OCI-LY7 (cell line): ENCODE results near the gene AGBL4. TPM values are rescaled to one million over a fixed set of nuclear protein-coding genes. Genes with fewer than 3 reads are reported as not detected.

Experiments
- BruUV-seq: library from RNA; stranded (reverse); fragments of 400-500 nt; replicated peaks from 2 replicates; lab custom pipeline; 2021; lab: Mats Ljungman, UMichigan
- CTCF ChIA-PET: fragments of 300-600 bp; sonication (Branson Sonifier 250); formaldehyde crosslinking; loops from one replicate; lab custom pipeline; 2022; ENCODE audit warnings: antibody characterized with exemption; ENCODE audit not compliant: unreplicated experiment; lab: Charles Lee
- POLR2A ChIA-PET: fragments of 300-600 bp; sonication (Branson Sonifier 250); formaldehyde crosslinking; loops from one replicate; lab custom pipeline; 2022; ENCODE audit warnings: antibody characterized with exemption; lab: Charles Lee
- DNase-seq: peaks from one replicate; pipeline ENCODE4 v3.0.0-alpha.2; 2015; ENCODE audit warnings: low spot score
- H2AFZ ChIP-seq: fragments of 200-600 bp; sonication (generic), shearing (Covaris generic); 2 replicates; pipeline ENCODE4 v1.6.1; 2014; ENCODE audit warnings: mild to moderate bottlenecking, antibody characterized with exemption, low read length, moderate library complexity
- H3K27ac ChIP-seq: fragments of 200-600 bp; sonication (generic); 2 replicates; pipeline ENCODE4 v1.5.1; 2014; ENCODE audit warnings: mixed run types, low read depth, mild to moderate bottlenecking, moderate library complexity, low read length, inconsistent platforms; ENCODE audit not compliant: poor library complexity, severe bottlenecking
- H3K36me3 ChIP-seq: fragments of 200-600 bp; sonication (generic); 2 replicates; pipeline ENCODE4 v1.6.1; 2014; ENCODE audit warnings: mild to moderate bottlenecking, antibody characterized with exemption, low read length, moderate library complexity, mixed read lengths; ENCODE audit not compliant: insufficient read depth
- H3K4me1 ChIP-seq: fragments of 200-600 bp; sonication (generic); 2 replicates; pipeline ENCODE4 v1.5.1; 2014; ENCODE audit warnings: mild to moderate bottlenecking, low read length; ENCODE audit not compliant: insufficient read depth, poor library complexity, severe bottlenecking
- H3K4me2 ChIP-seq: fragments of 200-600 bp; sonication (generic); 2 replicates; pipeline ENCODE4 v1.6.1; 2014; ENCODE audit warnings: mild to moderate bottlenecking, low read length
- H3K4me3 ChIP-seq: fragments of 200-600 bp; sonication (generic); 2 replicates; pipeline ENCODE4 v1.5.1; 2014; ENCODE audit warnings: mild to moderate bottlenecking, low read depth, low read length; ENCODE audit not compliant: poor library complexity, severe bottlenecking
- H3K79me2 ChIP-seq: fragments of 200-600 bp; sonication (generic); 2 replicates; pipeline ENCODE4 v1.6.1; 2016; ENCODE audit warnings: low read depth, mild to moderate bottlenecking, low read length, moderate library complexity, mixed read lengths; ENCODE audit not compliant: insufficient read depth
- H3K9me2 ChIP-seq: fragments of 200-600 bp; sonication (generic); 2 replicates; pipeline ENCODE4 v1.6.1; 2016; ENCODE audit warnings: mild to moderate bottlenecking, low read length, mixed read lengths; ENCODE audit not compliant: insufficient read depth
- H3K9me3 ChIP-seq: fragments of 200-600 bp; sonication (generic); 2 replicates; pipeline ENCODE4 v1.6.1; 2014; ENCODE audit warnings: mild to moderate bottlenecking, mixed run types, low read length, mixed read lengths
- H4K20me1 ChIP-seq: fragments of 200-600 bp; sonication (generic); 2 replicates; pipeline ENCODE4 v1.6.1; 2014; ENCODE audit warnings: mild to moderate bottlenecking, antibody characterized with exemption, low read length, moderate library complexity, mixed read lengths; ENCODE audit not compliant: insufficient read depth
- CTCF ChIP-seq: fragments of 200-600 bp; sonication (generic); conservative IDR thresholded peaks from 2 replicates; pipeline ENCODE4 v1.5.1; 2014; ENCODE audit warnings: mild to moderate bottlenecking, antibody characterized with exemption, low read length, moderate library complexity, mixed read lengths
- EZH2phosphoT487 ChIP-seq: fragments of 200-600 bp; sonication (generic); IDR thresholded peaks from 2 replicates; pipeline ENCODE4 v1.6.1; 2018; ENCODE audit warnings: low read depth, borderline replicate concordance, mild to moderate bottlenecking, mixed run types, antibody characterized with exemption, low read length, moderate library complexity, mixed read lengths
- intact Hi-C: fragments of 100-400 bp; cut with micrococcal nuclease; formaldehyde crosslinking; loops from one replicate; pipeline ENCODE4 v1.10.0; 2022; ENCODE audit not compliant: unreplicated experiment
- total RNA-seq, 2 experiments: library from RNA; depleted of rRNA in 1 of 2; stranded (reverse); fragments of >200 nt in 1 of 2; shearing (Covaris generic) in 1 of 2; gene quantifications; 2 replicates each; pipeline ENCODE4 v1.2.3, GENCODE V29; 2014 to 2022

The AGBL4 gene
- total RNA-seq, 2 experiments from 2014 or later, result not detected

GRCh38 chr1:48889615-48890014, 1134.1 kb downstream of the AGBL4 start:
- Histone ChIP-seq H4K20me1 (no peaks in the 10 kb centered on the region), H3K4me1 (peaks cover 8% of the 10 kb centered on the region), H3K9me2 (no peaks in the 10 kb centered on the region), H3K4me2 (no peak overlapping the region), H3K36me3 (no peaks in the 10 kb centered on the region), H3K9me3 (no peaks in the 10 kb centered on the region), H3K4me3 (no peak overlapping the region), H3K79me2 (no peaks in the 10 kb centered on the region), H3K27ac (no peak overlapping the region), H2AFZ (no peak overlapping the region)
- TF ChIP-seq EZH2phosphoT487 (no peak), CTCF (no peak)
- POLR2A ChIA-PET, result no interaction called here
- DNase-seq, result no peak
- no TSS peak for BruUV-seq
- intact Hi-C loops, result no loop called here
- CTCF ChIA-PET, result no interaction called here

GRCh38 chr1:48889082-48889481, 1134.7 kb downstream of the AGBL4 start:
- Histone ChIP-seq H3K79me2 (no peaks in the 10 kb centered on the region), H2AFZ (no peak overlapping the region), H4K20me1 (no peaks in the 10 kb centered on the region), H3K4me1 (peaks cover 8% of the 10 kb centered on the region), H3K9me3 (no peaks in the 10 kb centered on the region), H3K9me2 (no peaks in the 10 kb centered on the region), H3K27ac (no peak overlapping the region), H3K4me3 (no peak overlapping the region), H3K36me3 (no peaks in the 10 kb centered on the region), H3K4me2 (no peak overlapping the region)
- no TSS peak for BruUV-seq
- ChIA-PET CTCF (no interaction called here), POLR2A (interaction anchor here (0.5 kb wide), 1 partner anchor 1947 kb away, joined by 8 read pairs; no protein-coding TSS in a partner anchor)
- intact Hi-C loops, result no loop called here
- no peak for DNase-seq
- TF ChIP-seq CTCF, result no peak
- no peak for TF ChIP-seq EZH2phosphoT487

GRCh38 chr1:48887796-48888195, 1136.0 kb downstream of the AGBL4 start:
- no peak for DNase-seq
- intact Hi-C loops, result no loop called here
- peaks cover 8% of the 10 kb centered on the region for H3K4me1 ChIP-seq
- TF ChIP-seq CTCF, result no peak
- TF ChIP-seq EZH2phosphoT487, result no peak
- H3K4me3 ChIP-seq, result no peak overlapping the region
- H4K20me1 ChIP-seq, result no peaks in the 10 kb centered on the region
- H3K36me3 ChIP-seq, result no peaks in the 10 kb centered on the region
- ChIA-PET POLR2A (no interaction called here), CTCF (no interaction called here)
- no peak overlapping the region for H3K27ac ChIP-seq
- no peaks in the 10 kb centered on the region for H3K9me3 ChIP-seq
- H2AFZ ChIP-seq, result no peak overlapping the region
- no peaks in the 10 kb centered on the region for H3K79me2 ChIP-seq
- no peaks in the 10 kb centered on the region for H3K9me2 ChIP-seq
- no peak overlapping the region for H3K4me2 ChIP-seq
- BruUV-seq, result no TSS peak
